Measurements from ENCODE around the gene NFIB. TPM values are rescaled to one million over a fixed set of nuclear protein-coding genes. Genes with fewer than 3 reads are reported as not detected.

NFIB gene
- total and polyA plus RNA-seq, 2 experiments from 2014 or later = 5.7 to 13.9 TPM

GRCh38 chr9:14300588-14300987 is 13.4 kb downstream of the NFIB start:
- Histone ChIP-seq H3K9me3 (ENCODE audit: low read depth) (no peaks in the 10 kb centered on the region), H3K27me3 (no peaks in the 10 kb centered on the region), H3K4me1 (ENCODE audit: low read depth) (peaks cover 17% of the 10 kb centered on the region), H3K4me3 (no peak overlapping the region), H3K27ac (no peak overlapping the region), H3K36me3 (no peaks in the 10 kb centered on the region)
- no peak for TF ChIP-seq CTCF (IDR thresholded peaks at IDR 0.05; ENCODE audit: low read depth, low read length)
- DNase-seq (ENCODE audit: low read depth in 1 of 2, low spot score in 1 of 2) = no peak

GRCh38 chr9:14300040-14300439 is 13.9 kb downstream of the NFIB start:
- H3K27ac ChIP-seq = no peak overlapping the region
- no peak for DNase-seq (ENCODE audit: low read depth in 1 of 2, low spot score in 1 of 2)
- no peak overlapping the region for H3K4me3 ChIP-seq
- peaks cover 17% of the 10 kb centered on the region for H3K4me1 ChIP-seq (ENCODE audit: low read depth)
- H3K36me3 ChIP-seq = no peaks in the 10 kb centered on the region
- H3K9me3 ChIP-seq (ENCODE audit: low read depth) = no peaks in the 10 kb centered on the region
- no peak for TF ChIP-seq CTCF (IDR thresholded peaks at IDR 0.05; ENCODE audit: low read depth, low read length)
- H3K27me3 ChIP-seq = no peaks in the 10 kb centered on the region

GRCh38 chr9:14298601-14299022 is 15.3 kb downstream of the NFIB start:
- no peak overlapping the region for H3K4me3 ChIP-seq
- H3K4me1 ChIP-seq (ENCODE audit: low read depth) = peaks cover 17% of the 10 kb centered on the region
- no peak overlapping the region for H3K27ac ChIP-seq
- no peak for DNase-seq (ENCODE audit: low read depth in 1 of 2, low spot score in 1 of 2)
- no peaks in the 10 kb centered on the region for H3K27me3 ChIP-seq
- TF ChIP-seq CTCF (IDR thresholded peaks at IDR 0.05; ENCODE audit: low read depth, low read length) = no peak
- no peaks in the 10 kb centered on the region for H3K9me3 ChIP-seq (ENCODE audit: low read depth)
- H3K36me3 ChIP-seq = no peaks in the 10 kb centered on the region

GRCh38 chr9:14296495-14297113 is 17.3 kb downstream of the NFIB start:
- Histone ChIP-seq H3K27ac (no peak overlapping the region), H3K9me3 (ENCODE audit: low read depth) (no peaks in the 10 kb centered on the region), H3K4me3 (no peak overlapping the region), H3K4me1 (ENCODE audit: low read depth) (peaks cover 5% of the 10 kb centered on the region), H3K36me3 (no peaks in the 10 kb centered on the region), H3K27me3 (no peaks in the 10 kb centered on the region)
- DNase-seq (ENCODE audit: low read depth in 1 of 2, low spot score in 1 of 2) = no peak
- no peak for TF ChIP-seq CTCF (IDR thresholded peaks at IDR 0.05; ENCODE audit: low read depth, low read length)

GRCh38 chr9:14294659-14295058 is 19.3 kb downstream of the NFIB start:
- Histone ChIP-seq H3K36me3 (no peaks in the 10 kb centered on the region), H3K27me3 (no peaks in the 10 kb centered on the region), H3K4me1 (ENCODE audit: low read depth) (no peaks in the 10 kb centered on the region), H3K27ac (no peak overlapping the region), H3K9me3 (ENCODE audit: low read depth) (no peaks in the 10 kb centered on the region), H3K4me3 (no peak overlapping the region)
- TF ChIP-seq CTCF (IDR thresholded peaks at IDR 0.05; ENCODE audit: low read depth, low read length) = no peak
- DNase-seq (ENCODE audit: low read depth in 1 of 2, low spot score in 1 of 2) = no peak

Data from cardiac muscle cell (in vitro differentiated cells and primary cell).